ENCODE data around the gene INO80.

GRCh38 chr15:40930430-40931299 is 185.4 kb downstream of the INO80 start:
- TF ChIP-seq, protein P1, sequence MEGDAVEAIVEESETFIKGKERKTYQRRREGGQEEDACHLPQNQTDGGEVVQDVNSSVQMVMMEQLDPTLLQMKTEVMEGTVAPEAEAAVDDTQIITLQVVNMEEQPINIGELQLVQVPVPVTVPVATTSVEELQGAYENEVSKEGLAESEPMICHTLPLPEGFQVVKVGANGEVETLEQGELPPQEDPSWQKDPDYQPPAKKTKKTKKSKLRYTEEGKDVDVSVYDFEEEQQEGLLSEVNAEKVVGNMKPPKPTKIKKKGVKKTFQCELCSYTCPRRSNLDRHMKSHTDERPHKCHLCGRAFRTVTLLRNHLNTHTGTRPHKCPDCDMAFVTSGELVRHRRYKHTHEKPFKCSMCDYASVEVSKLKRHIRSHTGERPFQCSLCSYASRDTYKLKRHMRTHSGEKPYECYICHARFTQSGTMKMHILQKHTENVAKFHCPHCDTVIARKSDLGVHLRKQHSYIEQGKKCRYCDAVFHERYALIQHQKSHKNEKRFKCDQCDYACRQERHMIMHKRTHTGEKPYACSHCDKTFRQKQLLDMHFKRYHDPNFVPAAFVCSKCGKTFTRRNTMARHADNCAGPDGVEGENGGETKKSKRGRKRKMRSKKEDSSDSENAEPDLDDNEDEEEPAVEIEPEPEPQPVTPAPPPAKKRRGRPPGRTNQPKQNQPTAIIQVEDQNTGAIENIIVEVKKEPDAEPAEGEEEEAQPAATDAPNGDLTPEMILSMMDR (IDR thresholded peaks at IDR 0.05), result no peak
- peak in 1 of 2 donors; percentile 48 for TF ChIP-seq POLR2AphosphoS5 (IDR thresholded peaks at IDR 0.05; ENCODE audit: insufficient read depth in 1 of 2, low read depth in 1 of 2)

All from vagina (tissue), 2 donors.